Glomerular endothelial cell (primary cell): ENCODE data around the gene THEM5. TPM values are rescaled to one million over a fixed set of nuclear protein-coding genes. Genes with fewer than 3 reads are reported as not detected.

Experiments
- DNase-seq: peaks from one replicate; pipeline ENCODE4 v3.0.0-alpha.2; 2011; ENCODE audit warnings: low read depth, low spot score; ENCODE audit errors: extremely low read depth
- total RNA-seq: library from RNA; depleted of rRNA; stranded (reverse); fragments of >200 nt; gene quantifications from 2 replicates; pipeline ENCODE4 v1.2.3, GENCODE V29; 2015

Gene THEM5
- total RNA-seq, 1 donor from 2014 or later = not detected

GRCh38 chr1:151803164-151803563 is 50.3 kb downstream of the THEM5 start:
- DNase-seq = no peak

GRCh38 chr1:151802372-151802771 is 51.1 kb downstream of the THEM5 start:
- no peak for DNase-seq

- no peak for DNase-seq
Measured at GRCh38 chr1:151801846-151802245, 51.7 kb downstream of the THEM5 start.

- DNase-seq = no peak
Measured at GRCh38 chr1:151801310-151801820, 52.1 kb downstream of the THEM5 start.

GRCh38 chr1:151800830-151801229 is 52.7 kb downstream of the THEM5 start:
- DNase-seq = no peak

GRCh38 chr1:151799179-151800022 is 54.1 kb downstream of the THEM5 start:
- no peak for DNase-seq

- no peak for DNase-seq
Measured at GRCh38 chr1:151798571-151798970, 54.9 kb downstream of the THEM5 start.

Other genes with a start within 250 kb of the THEM5 start
- gene SNX27, start 241.7 kb downstream of the THEM5 start, total RNA-seq = 17.7 and 21.0 TPM in 2 replicates
- gene CELF3, start 136.9 kb downstream of the THEM5 start, total RNA-seq = not detected in 2 replicates
- not detected in 2 replicates for gene RIIAD1, start 132.2 kb downstream of the THEM5 start, total RNA-seq
- gene MRPL9, start 90.2 kb downstream of the THEM5 start, total RNA-seq = 53.4 and 66.0 TPM in 2 replicates
- gene TDRKH, start 63.2 kb downstream of the THEM5 start, total RNA-seq = 6.0 and 7.0 TPM in 2 replicates
- gene LINGO4, start 48.3 kb downstream of the THEM5 start, total RNA-seq = not detected in 2 replicates
- not detected in 2 replicates for gene RORC, start 21.9 kb downstream of the THEM5 start, total RNA-seq
- not detected in 2 replicates for gene C2CD4D, start 13.9 kb downstream of the THEM5 start, total RNA-seq
- gene THEM4, start 55.8 kb upstream of the THEM5 start, total RNA-seq = 12.0 and 13.8 TPM in 2 replicates
- gene S100A10, start 140.1 kb upstream of the THEM5 start, total RNA-seq = 359 and 376 TPM in 2 replicates
- gene S100A11, start 183.3 kb upstream of the THEM5 start, total RNA-seq = 668 and 686 TPM in 2 replicates
- not detected in 2 replicates for gene TCHHL1, start 235.4 kb upstream of the THEM5 start, total RNA-seq